Superior temporal gyrus (tissue), 1 donor: ENCODE data around the gene TMEM169.

Experiments
- DNase-seq: peaks from one replicate; pipeline ENCODE4 v3.0.0-alpha.2; 2016; ENCODE audit errors: extremely low spot score

The TMEM169 gene

GRCh38 chr2:216104691-216105090, 23.0 kb downstream of the TMEM169 start:
- peak; percentile 49 for DNase-seq

GRCh38 chr2:216107320-216107719, 25.6 kb downstream of the TMEM169 start:
- no peak for DNase-seq

GRCh38 chr2:216107760-216108159, 26.0 kb downstream of the TMEM169 start:
- DNase-seq = no peak

GRCh38 chr2:216108310-216108966, 26.7 kb downstream of the TMEM169 start:
- DNase-seq = no peak

- DNase-seq = peak; percentile 96
Measured at GRCh38 chr2:216108967-216109921, 27.5 kb downstream of the TMEM169 start, which contains the start of gene XRCC5. XRCC5 (plus strand) TSS chr2:216109348; CDS start chr2:216109437, 89 bp downstream.

GRCh38 chr2:216109962-216110614, 28.4 kb downstream of the TMEM169 start:
- DNase-seq = no peak

GRCh38 chr2:216110620-216111019, 28.9 kb downstream of the TMEM169 start:
- DNase-seq = no peak

- no peak for DNase-seq
Measured at GRCh38 chr2:216111122-216111521, 29.4 kb downstream of the TMEM169 start.

GRCh38 chr2:216112926-216113325, 31.2 kb downstream of the TMEM169 start:
- no peak for DNase-seq

- DNase-seq = no peak
Measured at GRCh38 chr2:216113572-216113971, 31.9 kb downstream of the TMEM169 start.

- no peak for DNase-seq
Measured at GRCh38 chr2:216114382-216114713, 32.6 kb downstream of the TMEM169 start.

GRCh38 chr2:216114714-216115531, 33.2 kb downstream of the TMEM169 start:
- DNase-seq = peak; percentile 99

- DNase-seq = no peak
Measured at GRCh38 chr2:216116418-216116817, 34.7 kb downstream of the TMEM169 start.

- no peak for DNase-seq
Measured at GRCh38 chr2:216117561-216118340, 36.0 kb downstream of the TMEM169 start.

GRCh38 chr2:216118474-216118873, 36.8 kb downstream of the TMEM169 start:
- DNase-seq = no peak

- peak; percentile 29 for DNase-seq
Measured at GRCh38 chr2:216119146-216119545, 37.4 kb downstream of the TMEM169 start.

- DNase-seq = no peak
Measured at GRCh38 chr2:216119986-216120385, 38.3 kb downstream of the TMEM169 start.

- DNase-seq = no peak
Measured at GRCh38 chr2:216121255-216121654, 39.5 kb downstream of the TMEM169 start.

- DNase-seq = no peak
Measured at GRCh38 chr2:216126943-216127342, 45.2 kb downstream of the TMEM169 start.

- DNase-seq = peak; percentile 61
Measured at GRCh38 chr2:216130346-216130971, 48.7 kb downstream of the TMEM169 start.
